PFSK-1 (cell line): ENCODE data around the gene GDPD5.

ENCODE experiments used
- FOXP2 ChIP-seq: optimal IDR thresholded peaks from 2 replicates; pipeline ENCODE3; 2011; ENCODE audit warnings: borderline replicate concordance, control low read depth, inconsistent platforms; ENCODE audit not compliant: insufficient read depth; ENCODE audit errors: extremely low read length, extremely low read depth
- POLR2AphosphoS5 ChIP-seq: IDR thresholded peaks from 2 replicates; pipeline ENCODE4 v1.6.1; 2012; ENCODE audit warnings: low read depth, mild to moderate bottlenecking, control low read depth, low read length, moderate library complexity
- REST ChIP-seq, 2 experiments: IDR thresholded peaks; 2 replicates each; pipeline versions ENCODE4 v1.6.1 to v1.8.0; 2011 to 2012; ENCODE audit warnings: low read depth in 2 of 2, low read length in 2 of 2, control low read depth in 1 of 2, inconsistent platforms in 1 of 2, mild to moderate bottlenecking in 1 of 2, moderate library complexity in 1 of 2; ENCODE audit not compliant: insufficient read depth in 1 of 2
- SIN3A ChIP-seq: IDR thresholded peaks from 2 replicates; pipeline ENCODE4 v1.6.1; 2012; ENCODE audit warnings: mild to moderate bottlenecking, low read length, moderate library complexity, borderline replicate concordance; ENCODE audit not compliant: insufficient read depth
- TAF1 ChIP-seq: IDR thresholded peaks from 2 replicates; pipeline ENCODE4 v1.6.1; 2012; ENCODE audit warnings: low read length, control low read depth, borderline replicate concordance; ENCODE audit not compliant: insufficient read depth

The GDPD5 gene

GRCh38 chr11:75499423-75500190 lies 26.1 kb downstream of the GDPD5 start:
- TF ChIP-seq POLR2AphosphoS5: no peak
- TF ChIP-seq TAF1: no peak
- no peak for TF ChIP-seq REST (IDR thresholded peaks at IDR 0.05; ENCODE audit: insufficient read depth in 1 of 2, low read depth in 2 of 2, low read length in 2 of 2)
- TF ChIP-seq FOXP2: no peak
- no peak for TF ChIP-seq SIN3A

- TF ChIP-seq FOXP2: no peak
- TF ChIP-seq TAF1: no peak
- no peak for TF ChIP-seq POLR2AphosphoS5
- no peak for TF ChIP-seq SIN3A
- no peak for TF ChIP-seq REST (IDR thresholded peaks at IDR 0.05; ENCODE audit: insufficient read depth in 1 of 2, low read depth in 2 of 2, low read length in 2 of 2)
These were observed 27.0 kb downstream of the GDPD5 start for GRCh38 chr11:75498556-75499255.

GRCh38 chr11:75497788-75498409 lies 27.8 kb downstream of the GDPD5 start:
- TF ChIP-seq POLR2AphosphoS5 (no peak), TAF1 (no peak), SIN3A (no peak), REST (IDR thresholded peaks at IDR 0.05; ENCODE audit: insufficient read depth in 1 of 2, low read depth in 2 of 2, low read length in 2 of 2) (no peak), FOXP2 (no peak)

GRCh38 chr11:75496305-75496752 lies 29.4 kb downstream of the GDPD5 start:
- TF ChIP-seq SIN3A (no peak), POLR2AphosphoS5 (no peak)

- TF ChIP-seq POLR2AphosphoS5: no peak
- TF ChIP-seq FOXP2: no peak
- no peak for TF ChIP-seq SIN3A
- TF ChIP-seq REST (IDR thresholded peaks at IDR 0.05; ENCODE audit: insufficient read depth in 1 of 2, low read depth in 2 of 2, low read length in 2 of 2): no peak
- TF ChIP-seq TAF1: no peak
These were observed 29.9 kb downstream of the GDPD5 start for GRCh38 chr11:75495749-75496304.
